CD4-positive, alpha-beta T cell treated with Interleukin-12 subunit alpha and Interleukin-12 subunit beta, for 1 hour (primary cell): ENCODE results near the gene MIEF1.
"Not testable (repeated sequence)": the region's sequence is repeated elsewhere in the genome, so short reads cannot be mapped to it uniquely, and the experiment has no call there.

Experiments used
- DNase-seq: peaks from one replicate; pipeline ENCODE4 v3.0.0-alpha.2; 2020

MIEF1 gene

DNA sequence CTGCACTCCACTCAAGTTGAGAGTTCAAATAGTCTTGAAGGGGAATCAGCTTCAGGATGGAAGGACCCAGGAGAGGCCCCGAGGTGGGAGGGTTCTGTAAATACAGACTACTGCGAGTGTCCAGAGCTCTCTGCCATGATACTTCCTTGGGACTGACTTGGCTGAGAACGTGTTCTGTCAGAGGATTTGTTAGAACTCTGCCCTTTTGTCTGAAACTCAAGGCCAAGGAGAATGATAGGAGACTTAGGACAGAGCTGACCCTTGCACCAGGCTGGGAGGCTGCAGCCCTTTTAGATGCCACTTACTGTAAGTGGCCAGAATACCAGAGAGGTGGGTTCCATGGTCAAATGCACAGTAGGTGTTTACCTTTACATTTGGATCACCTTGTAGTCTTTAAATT is 15.4 kb downstream of the MIEF1 start:
- DNase-seq = no peak

DNA sequence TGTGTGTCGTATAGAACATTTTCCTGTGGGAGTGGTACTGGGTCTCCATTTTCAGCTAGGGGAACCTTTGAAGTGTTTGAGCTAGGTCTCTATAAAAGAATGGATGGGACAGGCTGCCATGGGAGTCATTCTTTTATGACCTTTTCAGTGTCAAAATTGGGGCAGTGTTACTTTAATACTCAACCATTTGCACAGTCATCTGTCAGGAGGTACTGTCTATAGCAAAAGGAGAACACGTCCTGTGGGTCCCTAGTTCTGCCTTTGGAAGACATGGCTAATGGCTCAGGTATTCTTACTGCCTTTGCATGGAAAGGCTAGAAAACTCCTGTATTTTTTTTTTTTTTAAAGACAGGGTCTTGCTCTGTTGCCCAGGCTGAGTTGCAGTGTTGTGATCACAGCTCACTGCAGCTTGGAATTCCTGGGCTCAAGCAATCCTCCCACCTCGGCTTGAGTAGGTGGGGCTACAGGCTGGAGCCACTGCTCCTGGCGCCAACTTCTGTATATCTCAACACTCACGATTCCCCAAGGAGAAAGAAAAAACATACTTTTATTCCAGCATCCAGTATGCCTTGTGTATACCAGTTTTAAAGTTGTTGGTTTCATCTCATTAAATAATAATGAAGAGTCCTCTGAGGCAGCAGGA is 16.2 kb downstream of the MIEF1 start:
- no peak for DNase-seq

DNA sequence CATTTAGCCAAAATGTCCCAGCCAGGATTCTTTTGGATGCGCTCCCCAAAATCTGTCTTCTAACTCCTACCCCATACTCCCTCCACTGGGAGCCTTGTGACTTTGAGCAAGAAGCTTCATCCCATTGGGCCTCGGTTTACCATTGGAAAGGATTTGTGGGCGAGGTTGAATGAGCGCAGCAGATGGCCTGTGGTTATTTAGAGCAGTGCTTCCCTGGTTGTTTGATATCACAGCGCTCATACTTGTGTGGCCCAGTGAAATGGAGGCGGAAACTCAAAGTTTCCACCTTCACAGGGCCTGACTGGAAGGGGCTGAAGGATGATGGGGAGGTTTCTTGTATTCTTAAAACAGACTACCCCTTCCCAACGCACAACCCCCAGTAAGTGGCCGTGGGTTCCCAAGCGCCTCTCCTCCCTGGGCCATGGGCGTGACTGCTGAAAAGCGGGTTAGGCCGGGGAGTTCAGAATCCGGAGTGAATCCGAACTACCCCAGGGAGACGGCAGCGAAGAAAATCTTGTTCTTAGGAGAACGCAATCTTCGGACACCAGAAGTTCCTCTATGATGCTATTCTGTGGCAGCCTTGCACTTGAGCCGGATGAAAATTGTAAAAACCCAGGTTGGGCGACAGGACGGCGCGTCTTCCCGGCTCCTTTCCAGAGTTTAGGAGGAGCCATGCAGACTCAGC is 17.0 kb downstream of the MIEF1 start:
- DNase-seq = no peak

DNA sequence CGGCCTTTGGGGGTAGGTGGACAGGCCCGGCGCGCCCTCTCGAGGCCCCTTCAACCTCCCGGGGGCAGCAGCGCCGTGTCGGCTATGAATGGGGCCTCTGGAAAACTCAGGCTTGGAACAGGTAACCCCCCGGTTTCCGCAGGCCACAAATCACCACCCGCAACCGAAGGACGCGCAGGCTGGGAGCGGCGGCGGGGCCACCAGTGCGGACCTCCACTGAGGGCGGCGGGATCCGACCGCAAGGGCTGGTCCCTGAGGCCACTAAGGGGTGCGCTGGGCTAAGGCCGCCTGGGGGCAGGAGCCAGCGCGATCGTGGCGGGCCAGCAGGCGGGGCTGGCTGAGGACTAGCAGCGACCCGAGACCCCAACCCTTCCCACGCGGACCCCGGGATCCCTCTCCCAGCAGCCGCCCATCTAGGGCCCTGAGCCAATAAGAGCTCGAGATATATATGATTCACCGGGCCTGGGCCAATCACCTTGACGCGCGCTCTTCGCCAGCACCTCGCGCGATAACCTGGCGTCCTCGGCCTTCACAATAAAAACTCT is 17.7 kb downstream of the MIEF1 start:
- no peak for DNase-seq

DNA sequence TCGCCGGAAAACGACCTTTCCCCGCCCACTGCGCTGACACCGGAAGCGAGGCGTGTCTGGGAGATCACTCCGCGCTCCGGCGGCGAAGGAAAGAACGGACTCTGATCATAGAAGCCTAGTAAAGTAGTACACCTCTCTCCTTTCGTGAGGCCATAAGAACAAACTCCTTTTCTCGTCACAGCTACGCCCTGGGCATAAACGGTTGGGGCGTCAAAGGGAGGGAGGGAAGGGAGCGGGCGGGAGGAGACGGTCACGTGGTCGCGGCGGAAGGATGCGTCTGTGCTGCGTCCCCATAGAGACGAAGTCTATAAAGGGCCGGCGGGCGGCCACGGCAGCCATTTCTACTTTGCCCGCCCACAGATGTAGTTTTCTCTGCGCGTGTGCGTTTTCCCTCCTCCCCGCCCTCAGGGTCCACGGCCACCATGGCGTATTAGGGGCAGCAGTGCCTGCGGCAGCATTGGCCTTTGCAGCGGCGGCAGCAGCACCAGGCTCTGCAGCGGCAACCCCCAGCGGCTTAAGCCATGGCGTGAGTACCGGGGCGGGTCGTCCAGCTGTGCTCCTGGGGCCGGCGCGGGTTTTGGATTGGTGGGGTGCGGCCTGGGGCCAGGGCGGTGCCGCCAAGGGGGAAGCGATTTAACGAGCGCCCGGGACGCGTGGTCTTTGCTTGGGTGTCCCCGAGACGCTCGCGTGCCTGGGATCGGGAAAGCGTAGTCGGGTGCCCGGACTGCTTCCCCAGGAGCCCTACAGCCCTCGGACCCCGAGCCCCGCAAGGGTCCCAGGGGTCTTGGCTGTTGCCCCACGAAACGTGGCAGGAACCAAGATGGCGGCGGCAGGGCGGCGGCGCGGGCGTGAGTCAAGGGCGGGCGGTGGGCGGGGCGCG is 18.4 kb downstream of the MIEF1 start, which contains the start of gene ATF4:
Gene ATF4 (plus strand): TSS at position 337 of the 880 bp plus-strand sequence. CDS start 884 bp downstream, outside the sequence.
- DNase-seq = peak; percentile 98

DNA sequence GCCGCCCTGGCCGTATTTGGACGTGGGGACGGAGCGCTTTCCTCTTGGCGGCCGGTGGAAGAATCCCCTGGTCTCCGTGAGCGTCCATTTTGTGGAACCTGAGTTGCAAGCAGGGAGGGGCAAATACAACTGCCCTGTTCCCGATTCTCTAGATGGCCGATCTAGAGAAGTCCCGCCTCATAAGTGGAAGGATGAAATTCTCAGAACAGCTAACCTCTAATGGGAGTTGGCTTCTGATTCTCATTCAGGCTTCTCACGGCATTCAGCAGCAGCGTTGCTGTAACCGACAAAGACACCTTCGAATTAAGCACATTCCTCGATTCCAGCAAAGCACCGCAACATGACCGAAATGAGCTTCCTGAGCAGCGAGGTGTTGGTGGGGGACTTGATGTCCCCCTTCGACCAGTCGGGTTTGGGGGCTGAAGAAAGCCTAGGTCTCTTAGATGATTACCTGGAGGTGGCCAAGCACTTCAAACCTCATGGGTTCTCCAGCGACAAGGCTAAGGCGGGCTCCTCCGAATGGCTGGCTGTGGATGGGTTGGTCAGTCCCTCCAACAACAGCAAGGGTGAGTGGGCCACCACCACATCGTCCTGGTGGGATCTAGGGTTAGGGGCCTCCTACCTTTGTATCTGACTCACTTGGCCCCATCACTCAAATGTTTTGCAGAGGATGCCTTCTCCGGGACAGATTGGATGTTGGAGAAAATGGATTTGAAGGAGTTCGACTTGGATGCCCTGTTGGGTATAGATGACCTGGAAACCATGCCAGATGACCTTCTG is 19.2 kb downstream of the MIEF1 start:
- not testable (repeated sequence) for DNase-seq

DNA sequence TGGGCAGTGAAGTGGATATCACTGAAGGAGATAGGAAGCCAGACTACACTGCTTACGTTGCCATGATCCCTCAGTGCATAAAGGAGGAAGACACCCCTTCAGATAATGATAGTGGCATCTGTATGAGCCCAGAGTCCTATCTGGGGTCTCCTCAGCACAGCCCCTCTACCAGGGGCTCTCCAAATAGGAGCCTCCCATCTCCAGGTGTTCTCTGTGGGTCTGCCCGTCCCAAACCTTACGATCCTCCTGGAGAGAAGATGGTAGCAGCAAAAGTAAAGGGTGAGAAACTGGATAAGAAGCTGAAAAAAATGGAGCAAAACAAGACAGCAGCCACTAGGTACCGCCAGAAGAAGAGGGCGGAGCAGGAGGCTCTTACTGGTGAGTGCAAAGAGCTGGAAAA is 20.0 kb downstream of the MIEF1 start:
- DNase-seq = not testable (repeated sequence)

DNA sequence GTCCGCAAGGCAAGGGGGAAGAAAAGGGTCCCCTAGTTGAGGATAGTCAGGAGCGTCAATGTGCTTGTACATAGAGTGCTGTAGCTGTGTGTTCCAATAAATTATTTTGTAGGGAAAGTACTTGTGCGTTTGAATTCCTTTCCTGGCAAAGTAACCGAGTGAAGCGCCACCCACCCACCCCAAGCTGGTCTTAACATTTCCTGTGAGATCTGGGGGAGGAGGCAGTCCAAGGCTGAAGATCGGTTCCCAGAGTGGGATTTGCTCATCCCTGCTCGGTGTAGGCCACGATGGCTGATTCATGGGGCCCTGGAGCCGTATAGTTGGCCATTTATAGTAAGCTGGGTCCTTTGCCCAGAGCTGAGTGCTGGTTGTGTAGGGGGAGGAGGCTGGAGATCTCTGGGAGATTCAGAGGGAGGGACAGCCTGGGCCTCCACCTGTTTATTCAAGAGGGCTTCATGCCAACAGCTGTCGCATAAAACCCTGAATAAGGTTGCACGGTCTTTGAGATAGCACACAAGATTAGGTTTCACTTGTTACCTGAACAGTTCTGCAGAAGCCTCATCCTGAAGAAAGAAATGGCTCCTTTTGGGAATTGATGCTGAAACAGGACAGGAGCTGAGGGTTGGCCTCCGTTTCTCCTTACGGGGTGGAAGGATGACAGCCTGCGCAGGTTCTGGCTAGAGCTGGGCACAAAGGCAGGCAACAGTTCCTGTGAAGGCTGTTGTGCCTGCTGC is 20.6 kb downstream of the MIEF1 start:
- DNase-seq = peak; percentile 30

DNA sequence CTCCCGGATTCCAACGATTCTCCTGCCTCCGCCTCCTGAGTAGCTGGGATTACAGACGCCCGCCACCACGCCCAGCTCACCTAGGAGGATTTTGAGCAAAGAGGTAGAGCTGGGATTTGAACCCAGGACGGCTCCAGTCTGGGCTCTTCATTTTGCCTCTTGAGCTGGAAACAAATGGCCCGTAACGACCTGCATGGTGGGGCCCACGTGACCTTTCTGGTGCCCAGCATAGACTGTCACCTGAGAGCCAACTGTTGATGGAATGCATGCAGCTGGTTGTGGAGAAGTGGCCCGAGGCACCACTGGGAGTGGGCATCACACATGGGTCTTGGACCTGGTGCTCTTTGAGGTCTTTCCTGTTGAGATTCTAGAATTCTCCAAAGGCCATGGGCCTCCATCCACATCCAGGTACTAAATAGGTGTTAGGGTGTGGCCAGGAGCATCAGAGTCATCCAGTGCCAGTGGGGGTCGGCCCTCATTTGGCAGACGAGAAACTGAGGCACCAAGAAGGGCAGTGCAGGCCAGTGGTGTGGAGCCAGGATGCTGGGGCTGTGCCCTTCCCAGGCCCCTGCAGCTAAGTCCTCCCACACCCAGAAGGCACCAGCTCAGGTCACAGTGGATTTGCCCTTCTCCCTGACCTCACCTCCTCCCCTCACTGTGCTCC is 22.1 kb downstream of the MIEF1 start:
- DNase-seq = no peak

DNA sequence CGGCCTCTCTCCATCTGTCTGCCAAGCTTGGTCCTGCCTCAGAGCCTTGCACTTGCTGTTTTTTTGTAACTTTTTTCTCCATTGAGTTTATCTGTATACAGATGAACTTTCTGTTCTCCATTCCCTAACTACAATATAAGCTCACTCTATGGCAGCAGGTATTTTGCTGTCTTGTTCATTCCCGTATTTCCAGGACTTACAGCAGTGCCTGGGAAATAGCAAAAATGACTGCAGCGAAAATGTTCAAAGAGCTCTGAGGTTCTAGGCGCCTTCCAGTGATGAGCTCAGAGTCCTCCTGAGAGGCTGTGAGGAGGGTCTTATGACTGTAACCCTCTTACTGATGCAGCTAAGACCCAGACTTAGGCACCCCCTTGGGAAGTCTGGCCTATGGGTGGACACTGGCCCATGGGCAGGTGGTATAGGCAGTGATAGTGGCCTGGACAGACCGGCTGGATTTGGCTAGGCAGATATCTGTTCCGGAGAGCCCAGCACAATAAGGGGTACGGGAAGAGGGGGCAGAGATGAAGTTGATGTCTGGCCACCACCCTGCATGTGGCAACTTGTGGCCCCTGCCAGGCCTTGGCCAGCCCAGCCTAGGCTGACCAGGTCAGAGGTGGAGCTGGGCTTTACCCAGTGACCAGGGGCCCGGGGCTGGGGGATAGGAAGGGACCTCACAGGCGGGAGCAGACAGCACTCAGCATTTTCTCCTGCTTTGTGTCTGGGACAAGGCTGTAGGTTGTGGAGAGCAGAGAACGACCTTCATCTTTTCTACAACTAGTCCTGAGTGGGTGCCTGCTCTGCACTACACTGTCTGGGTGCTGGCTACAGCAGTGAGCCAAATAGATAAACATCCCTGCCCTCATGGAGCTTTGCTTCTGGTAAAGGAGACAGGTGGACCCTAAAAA is 22.9 kb downstream of the MIEF1 start:
- DNase-seq = no peak

DNA sequence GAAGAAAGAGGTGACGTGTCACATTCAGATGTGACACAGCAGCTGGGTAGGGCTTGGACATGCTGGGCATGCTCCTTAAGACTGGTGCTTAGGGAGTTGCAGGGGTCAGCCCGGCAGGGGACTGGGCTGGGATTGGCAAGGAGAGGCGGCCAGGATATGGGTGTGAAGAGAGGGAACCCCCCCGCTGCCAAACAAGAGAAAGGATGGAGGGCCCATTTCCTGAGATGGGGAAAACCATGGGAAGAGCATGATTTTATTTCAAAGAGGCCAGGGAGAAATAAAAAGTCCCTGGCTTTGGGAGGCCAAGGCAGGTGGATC is 23.5 kb downstream of the MIEF1 start:
- DNase-seq = no peak

DNA sequence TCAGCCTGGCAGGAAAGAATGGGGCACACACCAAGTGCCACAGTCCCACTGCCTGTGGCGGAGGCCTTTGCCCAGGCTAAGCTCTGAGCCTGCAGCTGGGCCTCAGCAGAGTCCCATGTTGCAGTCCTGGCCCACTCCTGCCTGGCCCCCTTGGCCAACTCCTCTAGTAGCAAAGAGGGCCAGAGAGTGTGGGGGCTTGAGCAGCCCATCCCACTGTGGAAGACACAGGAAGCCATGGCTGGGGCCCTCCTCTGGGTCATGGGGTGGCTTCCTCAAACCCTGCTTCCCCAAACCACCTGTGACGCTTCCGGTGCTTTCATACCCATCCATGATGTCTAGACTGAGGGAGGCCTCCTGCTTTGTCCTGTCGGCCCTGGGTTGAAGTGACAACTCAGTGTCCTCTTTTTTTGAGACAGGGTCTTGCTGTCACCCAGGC is 24.7 kb downstream of the MIEF1 start:
- DNase-seq = peak; percentile 44

DNA sequence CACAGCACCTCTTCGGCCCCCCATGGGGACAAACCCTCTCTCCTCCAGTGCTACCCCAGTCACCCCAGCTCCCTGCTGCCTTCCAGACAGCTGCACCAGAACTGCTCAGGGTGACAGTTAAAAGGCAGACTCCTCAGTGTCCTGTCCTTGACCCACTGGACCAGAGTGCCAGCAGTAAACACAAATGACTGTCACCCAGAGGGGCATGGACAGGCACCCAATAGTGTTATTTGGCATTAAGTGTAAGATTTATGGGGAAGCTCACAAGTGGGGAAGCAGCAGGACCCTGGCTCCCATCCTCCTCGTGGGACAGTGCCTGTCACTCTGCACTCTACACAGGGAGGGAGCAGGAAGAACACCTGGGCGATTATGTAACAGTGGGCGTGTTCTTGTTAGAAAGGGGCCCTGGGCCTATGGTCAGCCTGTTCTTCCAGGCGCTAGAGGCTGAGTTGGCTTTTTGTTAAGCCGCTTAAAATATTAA is 25.4 kb downstream of the MIEF1 start:
- DNase-seq = no peak

DNA sequence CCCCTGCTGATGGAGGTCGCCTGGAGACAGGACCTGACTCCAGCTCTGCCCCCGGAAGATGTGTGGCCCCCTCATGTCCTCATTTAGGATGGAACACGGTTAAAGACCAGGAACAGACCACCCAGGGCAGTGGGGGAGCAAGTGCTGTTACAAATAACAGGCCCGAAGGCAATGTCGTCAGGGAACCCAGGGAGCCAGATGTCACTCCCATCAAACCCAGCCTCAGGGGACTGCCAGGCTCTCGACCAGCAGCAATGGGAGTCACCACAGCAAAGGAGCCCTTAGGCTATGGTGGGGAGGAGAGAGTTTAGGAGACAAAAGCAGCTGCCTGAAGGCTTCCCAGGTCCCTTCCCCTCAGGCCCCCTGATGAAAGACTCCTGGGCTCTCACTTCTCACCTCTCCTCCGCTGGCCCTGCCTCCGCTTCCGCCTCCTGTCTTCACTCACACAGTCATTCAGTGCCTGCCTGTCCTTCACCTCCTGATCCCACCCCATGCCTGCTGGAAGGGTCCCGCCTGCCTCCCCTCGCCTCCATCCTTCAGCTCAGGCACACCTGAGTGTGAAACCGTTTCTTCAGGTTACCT is 26.1 kb downstream of the MIEF1 start:
- no peak for DNase-seq

DNA sequence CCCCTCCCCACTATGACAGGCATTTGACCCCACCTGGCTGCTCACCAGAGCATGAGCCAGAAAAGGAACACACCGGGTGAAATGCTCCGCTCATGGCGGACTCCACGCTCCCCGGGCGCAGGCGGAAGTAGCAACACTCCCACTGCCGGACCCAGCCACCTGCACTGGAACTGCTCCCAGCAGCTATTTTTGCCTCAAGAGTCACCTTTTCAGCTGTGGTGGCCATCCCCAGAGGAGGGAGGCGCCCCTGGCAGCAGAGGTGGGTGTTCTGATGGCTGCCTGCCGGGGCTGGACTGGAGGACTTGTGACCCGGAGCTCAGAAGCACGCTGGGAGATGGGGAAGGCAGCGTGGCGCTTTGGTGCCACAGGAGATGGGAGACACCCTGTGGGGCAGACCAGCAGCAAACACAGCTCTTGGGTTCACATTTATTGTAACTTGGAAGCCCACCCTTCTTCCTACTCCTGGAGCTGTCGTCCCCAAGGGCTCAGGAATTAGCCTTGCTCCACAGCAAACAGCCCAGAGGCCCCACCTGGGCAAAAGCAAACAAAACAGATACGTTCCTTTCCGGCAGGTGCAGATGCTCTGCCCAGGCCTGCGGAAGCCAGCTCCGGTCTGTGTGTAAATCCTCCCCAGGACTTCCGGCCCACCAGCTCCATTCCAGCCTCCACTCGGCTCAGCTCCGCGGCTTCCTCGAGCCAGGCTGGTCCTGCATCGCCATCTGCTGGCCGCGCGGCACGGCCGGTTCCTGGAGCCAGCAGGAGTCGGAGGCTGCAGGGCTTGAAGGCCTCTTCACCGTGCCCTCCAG is 26.8 kb downstream of the MIEF1 start:
- DNase-seq = peak; percentile 94

DNA sequence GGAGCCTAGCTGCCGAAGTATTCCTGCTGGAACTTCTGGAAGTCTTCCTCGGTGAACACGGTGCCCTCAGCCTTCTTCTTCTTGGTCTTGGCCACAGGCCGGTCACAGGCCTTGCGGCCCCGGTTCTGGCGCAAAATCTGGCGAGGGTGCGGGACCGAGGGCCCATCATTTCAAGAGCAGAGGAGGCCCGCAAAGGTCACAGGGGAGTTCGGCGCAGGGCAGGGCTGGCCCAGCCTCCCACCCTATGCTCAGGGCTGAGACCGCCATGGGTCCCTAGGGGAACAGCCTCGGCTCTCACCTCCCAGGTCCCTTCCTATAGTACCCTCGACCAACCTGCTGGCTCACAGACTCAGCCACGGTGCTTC is 27.4 kb downstream of the MIEF1 start:
- no peak for DNase-seq

DNA sequence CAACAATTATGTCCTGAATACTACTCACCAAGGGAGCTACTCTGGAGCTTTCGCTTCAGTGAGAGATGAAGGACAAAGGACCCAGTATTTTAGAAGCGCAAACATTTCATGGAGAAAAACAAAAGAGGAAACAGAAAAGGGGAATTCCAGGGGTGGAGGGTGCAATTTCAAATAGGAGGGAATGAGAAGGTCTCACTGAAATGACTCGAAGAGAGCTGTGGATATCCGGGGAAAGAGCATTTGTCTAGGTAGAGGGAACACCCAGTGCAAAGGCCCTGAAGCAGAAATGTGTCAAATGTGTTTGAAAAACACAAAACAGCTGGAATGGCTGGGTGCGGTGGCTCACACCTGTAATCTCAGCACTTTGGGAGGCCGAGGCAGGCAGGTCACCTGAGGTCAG is 28.0 kb downstream of the MIEF1 start:
- no peak for DNase-seq

DNA sequence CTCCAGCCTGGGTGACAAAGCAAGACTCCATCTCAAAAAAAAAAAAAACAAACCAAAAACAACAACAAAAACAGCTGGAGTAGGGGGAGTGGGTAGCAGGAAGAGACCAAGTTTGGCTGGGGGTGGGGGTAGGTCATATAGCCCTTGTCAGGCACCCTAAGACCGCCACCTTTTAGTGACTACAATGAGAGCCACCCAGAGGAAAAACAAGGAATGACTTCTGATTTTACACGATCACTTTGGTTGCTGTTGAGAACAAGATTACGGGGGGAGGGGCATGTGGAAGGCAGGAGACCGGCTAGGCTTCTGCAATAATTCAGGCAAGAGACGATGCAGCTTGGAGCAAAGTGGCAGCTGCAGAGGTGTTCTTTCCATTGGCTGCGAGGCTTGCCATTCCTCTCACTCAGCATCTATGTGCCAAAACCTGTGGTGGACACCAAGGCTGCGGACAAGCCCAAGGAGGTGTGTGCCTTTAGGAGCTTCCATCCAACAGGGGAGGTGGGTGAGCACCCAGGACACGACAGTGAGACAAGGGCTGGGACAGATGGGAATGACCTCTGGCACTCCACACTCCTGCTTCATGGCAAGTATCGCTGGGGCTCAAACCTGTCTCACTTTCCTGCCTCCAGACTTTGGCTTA is 28.7 kb downstream of the MIEF1 start:
- DNase-seq = peak; percentile 47
